ENCODE data around the gene SLC24A3. TPM values are rescaled to one million over a fixed set of nuclear protein-coding genes. Genes with fewer than 3 reads are reported as not detected.

The SLC24A3 gene
- total RNA-seq, 1 donor from 2014 or later, result 0.62 TPM

GRCh38 chr20:19328676-19329075 is 116.2 kb downstream of the SLC24A3 start:
- intact Hi-C loops (cut with micrococcal nuclease), result no loop called here
- ATAC-seq (no peak), DNase-seq (no peak)

- DNase-seq (no peak), ATAC-seq (no peak)
- intact Hi-C loops (cut with micrococcal nuclease), result no loop called here
Observed at GRCh38 chr20:19330038-19330437, 117.6 kb downstream of the SLC24A3 start.

DNA sequence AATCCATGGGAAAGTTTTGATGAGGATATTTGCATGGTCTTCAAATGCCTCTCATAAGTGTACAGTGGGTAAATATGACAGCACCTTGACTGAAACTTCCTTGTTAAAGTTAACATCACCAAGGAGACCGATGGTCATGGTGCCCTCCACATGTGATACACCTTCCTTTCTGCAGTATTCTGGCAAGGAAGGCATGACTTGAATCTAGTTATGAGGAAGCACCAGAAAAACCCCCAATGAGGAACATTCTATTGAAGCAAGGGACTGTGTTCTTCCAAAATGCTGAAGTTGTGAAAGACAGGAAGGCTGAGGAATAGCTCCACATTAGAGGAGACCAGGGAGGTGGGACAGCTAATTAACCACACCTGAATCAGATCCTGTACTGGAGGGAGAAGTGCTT is 118.3 kb downstream of the SLC24A3 start:
- no peak for DNase-seq
- ATAC-seq, result no peak
- intact Hi-C loops (cut with micrococcal nuclease), result no loop called here

DNA sequence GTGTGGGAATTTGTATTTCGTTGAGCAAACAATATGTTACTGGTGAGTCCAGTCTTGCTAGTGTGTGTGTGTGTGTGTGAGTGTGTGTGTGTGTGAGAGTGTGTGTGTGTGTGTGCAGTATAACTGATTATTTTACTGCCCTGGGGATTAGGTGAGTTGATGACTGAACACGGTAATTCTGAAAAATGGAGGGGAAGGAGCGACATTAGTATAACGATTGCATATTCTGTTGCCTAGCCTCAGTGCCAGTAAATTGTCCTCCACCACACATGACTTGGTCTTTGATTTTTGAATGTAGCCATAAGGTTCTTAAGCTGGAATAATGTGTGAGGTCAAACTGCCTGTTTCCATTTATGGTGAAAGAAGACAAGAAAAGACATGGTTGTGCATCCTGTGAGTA is 121.1 kb downstream of the SLC24A3 start:
- ATAC-seq, result no peak
- no peak for DNase-seq
- intact Hi-C loops (cut with micrococcal nuclease), result no loop called here

GRCh38 chr20:19335341-19335740 is 122.9 kb downstream of the SLC24A3 start:
- ATAC-seq, result no peak

DNA sequence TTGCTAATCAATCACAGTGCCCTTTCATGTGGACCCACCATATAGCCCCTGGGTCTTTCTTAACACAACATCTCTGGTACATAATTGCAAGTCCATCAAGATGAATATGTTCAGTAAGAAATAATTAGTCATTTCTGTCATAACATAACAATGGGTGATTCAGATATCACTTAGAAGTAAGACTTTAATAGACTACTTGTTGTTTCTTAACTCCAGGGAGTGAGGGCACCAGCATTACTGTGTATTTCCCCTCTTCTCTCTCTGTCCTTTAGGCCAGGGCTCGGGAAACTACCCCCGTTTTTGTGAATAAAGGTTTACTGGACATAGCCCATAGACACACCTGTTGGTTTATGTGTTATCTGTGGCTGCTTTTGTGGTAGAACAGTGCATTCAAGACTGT is 123.5 kb downstream of the SLC24A3 start:
- ATAC-seq, result no peak
- intact Hi-C loops (cut with micrococcal nuclease), result no loop called here
- DNase-seq, result no peak

More at GRCh38 chr20:19335341-19335740, 122.9 kb downstream of the SLC24A3 start:
- DNase-seq, result no peak
- intact Hi-C loops (cut with micrococcal nuclease), result no loop called here

DNA sequence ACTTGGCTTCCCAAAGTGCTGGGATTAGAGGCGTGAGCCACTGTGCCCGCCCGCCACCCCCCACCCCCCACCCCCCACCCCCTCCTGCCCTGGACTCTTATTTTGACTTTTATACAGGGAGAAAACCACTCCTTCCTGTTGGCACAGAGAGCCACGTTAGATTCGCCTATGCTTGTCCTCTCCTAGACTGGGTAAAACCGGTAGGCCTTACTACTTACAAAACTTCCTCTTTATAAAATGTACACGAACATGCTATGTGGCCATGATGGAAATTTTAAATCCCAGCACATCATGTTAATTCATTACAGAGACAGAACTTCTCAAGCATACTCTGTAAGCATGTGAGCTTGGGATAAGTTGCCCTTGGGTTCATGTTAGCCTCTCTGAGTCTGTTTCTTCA is 124.2 kb downstream of the SLC24A3 start:
- DNase-seq (no peak), ATAC-seq (no peak)
- intact Hi-C loops (cut with micrococcal nuclease), result no loop called here

DNA sequence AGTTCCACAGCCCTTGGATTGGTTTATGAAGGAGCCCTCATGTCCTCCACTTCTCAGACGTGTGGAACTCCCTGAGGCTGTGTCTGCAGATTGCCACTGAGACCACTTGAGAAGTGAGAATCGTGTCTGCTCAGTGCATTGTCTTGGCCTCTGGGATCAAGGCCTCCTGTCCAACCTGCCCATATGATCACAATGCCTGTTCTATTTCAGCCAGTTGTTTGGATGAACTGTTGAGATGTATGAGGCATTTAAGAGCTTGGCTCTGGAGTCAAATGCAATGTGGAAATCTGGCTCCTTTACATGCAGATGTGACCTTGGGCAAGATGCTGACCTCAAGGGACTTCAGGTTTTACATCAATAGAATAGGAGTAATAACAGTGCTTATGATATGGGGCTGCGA is 125.9 kb downstream of the SLC24A3 start:
- ATAC-seq (no peak), DNase-seq (no peak)
- intact Hi-C loops (cut with micrococcal nuclease), result no loop called here

GRCh38 chr20:19338960-19339359 is 126.5 kb downstream of the SLC24A3 start:
- DNase-seq (no peak), ATAC-seq (no peak)
- intact Hi-C loops (cut with micrococcal nuclease), result no loop called here

- intact Hi-C loops (cut with micrococcal nuclease), result no loop called here
- ATAC-seq, result peak; percentile 89
- DNase-seq, result no peak
Observed at GRCh38 chr20:19341348-19342053, 129.1 kb downstream of the SLC24A3 start.

- DNase-seq (no peak), ATAC-seq (no peak)
- intact Hi-C loops (cut with micrococcal nuclease), result no loop called here
Observed at GRCh38 chr20:19344341-19344740, 131.9 kb downstream of the SLC24A3 start.

DNA sequence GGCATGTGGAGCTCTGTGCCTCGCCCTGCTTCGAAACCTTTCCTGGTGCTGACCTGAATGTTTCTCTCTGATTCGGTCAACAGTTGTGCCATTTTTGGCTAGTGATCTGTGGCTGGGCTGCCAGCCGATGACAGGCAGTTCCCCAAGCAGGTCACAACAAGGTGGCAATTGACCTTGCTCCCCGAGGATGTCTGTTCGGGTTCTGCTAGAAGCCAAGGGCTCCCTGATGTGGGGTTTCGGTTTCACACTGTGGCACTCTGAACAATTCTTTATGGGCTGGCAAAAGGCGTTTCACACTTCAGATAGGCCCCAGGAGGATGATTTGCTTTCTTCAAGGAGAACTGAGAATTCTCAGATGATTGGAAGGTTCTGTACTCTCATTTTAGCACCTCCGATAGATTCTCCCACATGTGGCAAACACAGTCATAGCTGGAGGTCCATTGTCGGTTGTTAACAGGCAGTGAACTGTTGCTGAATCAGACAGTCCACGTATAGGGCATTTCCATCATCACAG is 135.6 kb downstream of the SLC24A3 start:
- ATAC-seq (peak; percentile 50), DNase-seq (peak; percentile 36)
- intact Hi-C loops (cut with micrococcal nuclease), result no loop called here

GRCh38 chr20:19348582-19348981 is 136.1 kb downstream of the SLC24A3 start:
- DNase-seq, result no peak
- intact Hi-C loops (cut with micrococcal nuclease), result no loop called here
- ATAC-seq, result no peak

DNA sequence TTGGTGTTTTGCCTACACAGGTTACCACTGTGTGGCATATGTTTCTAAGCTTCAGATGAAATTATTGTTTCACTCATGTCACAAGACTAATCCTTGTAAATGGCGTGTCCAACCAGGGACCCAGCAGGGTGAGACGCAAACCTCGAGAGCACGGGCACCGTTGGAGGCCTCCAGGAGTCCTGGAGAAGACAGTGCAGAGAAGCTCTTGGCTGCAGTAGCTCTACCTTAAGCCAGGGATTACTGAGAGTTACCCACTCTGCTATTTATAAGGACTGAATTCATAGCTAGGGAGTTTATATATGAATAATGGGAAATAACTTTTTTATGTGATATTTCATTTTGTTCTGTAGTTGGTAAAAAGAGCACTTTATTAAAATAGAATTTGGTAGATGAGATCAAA is 137.4 kb downstream of the SLC24A3 start:
- intact Hi-C loops (cut with micrococcal nuclease), result no loop called here
- DNase-seq (no peak), ATAC-seq (no peak)

DNA sequence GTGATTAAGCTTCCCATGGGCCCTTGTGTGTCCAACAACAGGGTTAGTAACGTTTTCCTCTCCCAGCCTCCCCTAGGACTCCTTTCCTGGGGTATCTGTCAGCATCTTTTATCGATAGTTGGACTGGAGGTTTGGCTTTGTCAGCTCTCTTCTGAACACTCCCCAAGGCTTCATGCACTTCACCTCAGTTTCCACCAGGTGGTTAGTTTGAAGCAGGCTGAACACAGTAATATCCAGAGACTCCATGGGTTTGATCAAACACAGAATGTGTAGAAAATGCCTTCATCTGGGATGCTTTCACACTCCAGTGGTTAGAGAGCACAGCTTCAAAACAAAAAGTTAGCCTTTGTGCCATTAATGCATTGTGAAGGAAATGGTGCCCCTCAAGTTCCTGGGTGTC is 139.1 kb downstream of the SLC24A3 start:
- no peak for DNase-seq
- no peak for ATAC-seq
- intact Hi-C loops (cut with micrococcal nuclease), result no loop called here

GRCh38 chr20:19354950-19355349 is 142.5 kb downstream of the SLC24A3 start:
- ATAC-seq (no peak), DNase-seq (no peak)
- intact Hi-C loops (cut with micrococcal nuclease), result no loop called here

DNA sequence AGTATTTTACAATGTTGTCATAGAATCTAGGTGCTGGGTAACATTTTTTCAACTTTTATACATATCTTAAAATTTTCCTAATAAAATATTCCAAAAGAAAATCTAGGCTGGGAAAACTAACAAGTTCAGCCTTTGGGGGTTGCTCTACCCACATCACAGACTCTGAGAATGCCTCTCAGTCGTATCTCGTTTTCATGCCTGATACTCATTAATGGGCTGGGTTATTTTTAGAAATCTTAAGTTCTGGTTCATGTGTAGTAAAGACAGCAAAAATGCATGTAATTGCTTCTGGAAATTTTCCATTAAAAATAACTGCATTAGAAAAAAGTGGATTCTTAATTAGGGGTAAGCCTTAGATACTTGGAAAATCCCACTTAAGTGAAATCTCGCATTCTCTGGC is 149.3 kb downstream of the SLC24A3 start:
- no peak for ATAC-seq
- intact Hi-C loops (cut with micrococcal nuclease), result no loop called here
- no peak for DNase-seq

- DNase-seq (no peak), ATAC-seq (no peak)
- intact Hi-C loops (cut with micrococcal nuclease), result no loop called here
Observed at GRCh38 chr20:19363476-19363875, 151.0 kb downstream of the SLC24A3 start.

DNA sequence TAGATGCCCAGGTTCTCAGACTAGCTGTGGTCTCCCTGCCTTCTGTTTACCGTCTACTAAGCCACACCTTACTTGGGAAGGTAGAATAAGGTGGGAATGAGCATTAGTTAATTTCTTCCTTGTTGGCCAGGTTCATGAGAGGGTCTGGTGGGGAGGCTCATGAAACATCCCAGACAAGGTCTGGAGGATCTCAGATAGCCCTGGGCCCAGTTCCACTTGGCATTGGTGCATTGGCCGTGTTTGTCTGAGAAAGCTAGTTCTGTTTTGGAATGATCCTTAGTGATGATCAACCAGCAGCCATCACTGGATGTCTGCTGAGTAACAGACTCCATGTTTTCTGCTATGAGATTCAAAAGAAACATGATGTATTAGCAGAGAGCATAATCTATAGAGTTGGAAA is 155.1 kb downstream of the SLC24A3 start:
- DNase-seq (no peak), ATAC-seq (no peak)
- intact Hi-C loops (cut with micrococcal nuclease), result no loop called here

DNA sequence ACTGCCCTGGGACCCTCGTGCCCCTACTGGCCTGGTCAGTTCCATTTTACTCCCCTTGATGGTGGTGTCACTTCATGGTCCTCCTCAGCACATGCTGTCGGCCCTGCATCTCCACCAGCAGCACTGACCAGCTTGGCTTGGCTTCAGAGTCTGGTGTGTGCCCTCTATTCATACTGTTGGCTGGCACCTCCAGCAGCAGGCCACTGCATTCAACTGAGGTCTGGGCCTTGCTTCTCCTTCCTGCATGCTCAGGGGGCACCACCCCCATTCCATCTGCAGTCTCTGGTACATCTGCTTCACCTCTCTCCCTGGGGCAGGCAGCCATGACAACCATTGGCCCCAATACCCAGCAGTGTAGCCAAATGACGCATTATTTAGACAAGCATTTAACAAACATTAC is 155.9 kb downstream of the SLC24A3 start:
- ATAC-seq (no peak), DNase-seq (no peak)
- intact Hi-C loops (cut with micrococcal nuclease), result no loop called here
